ENCODE measurements around the gene PTCD3.

The PTCD3 gene

GRCh38 chr2:86150502-86150901 is 44.5 kb downstream of the PTCD3 start:
- no peak for DNase-seq

- DNase-seq: no peak
Measured at GRCh38 chr2:86157009-86157556, 51.0 kb downstream of the PTCD3 start.

GRCh38 chr2:86158286-86158685 is 52.3 kb downstream of the PTCD3 start:
- DNase-seq: no peak

- no peak for DNase-seq
Measured at GRCh38 chr2:86160156-86160952, 54.3 kb downstream of the PTCD3 start.

GRCh38 chr2:86170449-86170848 is 64.4 kb downstream of the PTCD3 start:
- no peak for DNase-seq

- DNase-seq: no peak
Measured at GRCh38 chr2:86171295-86171694, 65.3 kb downstream of the PTCD3 start.

- DNase-seq: no peak
Measured at GRCh38 chr2:86172610-86173009, 66.6 kb downstream of the PTCD3 start.

GRCh38 chr2:86174445-86174844 is 68.4 kb downstream of the PTCD3 start:
- no peak for DNase-seq

- no peak for DNase-seq
Measured at GRCh38 chr2:86175828-86176227, 69.8 kb downstream of the PTCD3 start.

- DNase-seq: no peak
Measured at GRCh38 chr2:86176597-86176996, 70.6 kb downstream of the PTCD3 start.

- DNase-seq: no peak
Measured at GRCh38 chr2:86185517-86186212, 79.6 kb downstream of the PTCD3 start.

GRCh38 chr2:86186431-86186830 is 80.4 kb downstream of the PTCD3 start:
- no peak for DNase-seq

- no peak for DNase-seq
Measured at GRCh38 chr2:86189782-86190416, 83.9 kb downstream of the PTCD3 start.
